SH-SY5Y (cell line): ENCODE measurements around the gene KLK4.

Experiments used
- GATA2 ChIP-seq: IDR thresholded peaks from 2 replicates; pipeline ENCODE4 v1.6.1; 2011; ENCODE audit warnings: mild to moderate bottlenecking, low read depth, low read length
- GATA3 ChIP-seq: IDR thresholded peaks from 2 replicates; pipeline ENCODE4 v1.6.1; 2011; ENCODE audit warnings: low read depth, mild to moderate bottlenecking, low read length, moderate library complexity

DNA sequence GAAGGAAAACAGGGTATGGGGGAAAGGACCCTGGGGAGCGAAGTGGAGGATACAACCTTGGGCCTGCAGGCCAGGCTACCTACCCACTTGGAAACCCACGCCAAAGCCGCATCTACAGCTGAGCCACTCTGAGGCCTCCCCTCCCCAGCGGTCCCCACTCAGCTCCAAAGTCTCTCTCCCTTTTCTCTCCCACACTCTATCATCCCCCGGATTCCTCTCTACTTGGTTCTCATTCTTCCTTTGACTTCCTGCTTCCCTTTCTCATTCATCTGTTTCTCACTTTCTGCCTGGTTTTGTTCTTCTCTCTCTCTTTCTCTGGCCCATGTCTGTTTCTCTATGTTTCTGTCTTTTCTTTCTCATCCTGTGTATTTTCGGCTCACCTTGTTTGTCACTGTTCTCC, 53.8 kb downstream of the KLK4 start:
- no peak for TF ChIP-seq GATA2
- no peak for TF ChIP-seq GATA3
